Suprapubic skin (tissue), 4 donors: ENCODE measurements around the gene OSMR. TPM values are rescaled to one million over a fixed set of nuclear protein-coding genes. Genes with fewer than 3 reads are reported as not detected.

Experiments
- DNase-seq, 2 donors: peaks; one replicate each; pipeline ENCODE4 v3.0.0-alpha.2; 2019; ENCODE audit warnings: low spot score in 2 of 2
- H3K27ac ChIP-seq: fragments of 200-600 bp; sonication (generic); one replicate; pipeline ENCODE4 v1.5.1; 2019
- H3K27me3 ChIP-seq: fragments of 200-600 bp; sonication (generic); one replicate; pipeline ENCODE4 v1.5.1; 2019
- H3K36me3 ChIP-seq: fragments of 200-600 bp; sonication (generic); one replicate; pipeline ENCODE4 v1.5.1; 2019
- H3K4me1 ChIP-seq: fragments of 200-600 bp; sonication (generic); one replicate; pipeline ENCODE4 v1.5.1; 2019
- H3K4me3 ChIP-seq: fragments of 200-600 bp; sonication (generic); one replicate; pipeline ENCODE4 v1.5.1; 2019; ENCODE audit warnings: mild to moderate bottlenecking
- H3K9me3 ChIP-seq: fragments of 200-600 bp; sonication (generic); one replicate; pipeline ENCODE4 v1.5.1; 2019
- CTCF ChIP-seq, 2 donors: fragments of 200-600 bp in 1 of 2; fragments of 450-650 bp in 1 of 2; sonication (generic) in 1 of 2; IDR thresholded peaks; one replicate each; pipeline ENCODE4 v1.5.1; 2016 to 2019; ENCODE audit warnings: antibody characterized with exemption in 2 of 2, mild to moderate bottlenecking in 1 of 2, moderate library complexity in 1 of 2
- EP300 ChIP-seq: sonication (generic); formaldehyde crosslinking; IDR thresholded peaks from one replicate; pipeline ENCODE4 v1.6.1; 2017; ENCODE audit warnings: antibody characterized with exemption
- POLR2A ChIP-seq, 2 donors: fragments of 450-650 bp; IDR thresholded peaks; one replicate each; pipeline ENCODE4 v1.6.1; 2017; ENCODE audit warnings: antibody characterized with exemption in 2 of 2, mild to moderate bottlenecking in 2 of 2, moderate library complexity in 2 of 2
- POLR2AphosphoS5 ChIP-seq, 3 donors: sonication (generic); formaldehyde crosslinking; IDR thresholded peaks; one replicate each; pipeline ENCODE4 v1.6.1; 2017; ENCODE audit warnings: antibody characterized with exemption in 3 of 3
- WGBS: methylation state at CpG from one replicate; pipeline ENCODE4 v1.1.5; 2018; 5-methylcytosine and 5-hydroxymethylcytosine counted together
- total RNA-seq, 4 donors: library from RNA; depleted of rRNA; stranded (reverse); fragments of >200 nt; gene quantifications; one replicate each; pipeline ENCODE4 v1.1.0, GENCODE V29; 2016

The OSMR gene
- total RNA-seq, 4 donors from 2014 or later, result 20.0 to 44.3 (median 22.0) TPM

- Histone ChIP-seq H3K4me1 (no peaks in the 10 kb centered on the region), H3K9me3 (peaks cover 12% of the 10 kb centered on the region), H3K36me3 (peaks cover 20% of the 10 kb centered on the region), H3K4me3 (no peak overlapping the region), H3K27ac (no peak overlapping the region), H3K27me3 (no peaks in the 10 kb centered on the region)
- WGBS, result 94% methylated on average over 3 of the region's 3 CpGs
- DNase-seq, result no peak
- TF ChIP-seq EP300, result no peak
- no peak for TF ChIP-seq POLR2AphosphoS5 (IDR thresholded peaks at IDR 0.05)
- TF ChIP-seq CTCF (IDR thresholded peaks at IDR 0.05), result no peak
- TF ChIP-seq POLR2A (IDR thresholded peaks at IDR 0.05), result no peak
Measured at GRCh38 chr5:38896760-38897159, 50.9 kb downstream of the OSMR start.

- no peaks in the 10 kb centered on the region for H3K4me1 ChIP-seq
- TF ChIP-seq POLR2A (IDR thresholded peaks at IDR 0.05), result no peak
- no peak for TF ChIP-seq EP300
- no peak for TF ChIP-seq POLR2AphosphoS5 (IDR thresholded peaks at IDR 0.05)
- no peak for TF ChIP-seq CTCF (IDR thresholded peaks at IDR 0.05)
- peaks cover 12% of the 10 kb centered on the region for H3K9me3 ChIP-seq
- H3K27ac ChIP-seq, result no peak overlapping the region
- WGBS, result 77% methylated on average over 5 of the region's 5 CpGs
- no peaks in the 10 kb centered on the region for H3K27me3 ChIP-seq
- no peak for DNase-seq
- H3K36me3 ChIP-seq, result peaks cover 46% of the 10 kb centered on the region
- H3K4me3 ChIP-seq, result no peak overlapping the region
Measured at GRCh38 chr5:38899936-38900335, 54.1 kb downstream of the OSMR start.

GRCh38 chr5:38905516-38905915 lies 59.7 kb downstream of the OSMR start:
- peaks cover 53% of the 10 kb centered on the region for H3K36me3 ChIP-seq
- TF ChIP-seq POLR2AphosphoS5 (IDR thresholded peaks at IDR 0.05) (no peak), EP300 (no peak), POLR2A (IDR thresholded peaks at IDR 0.05) (no peak), CTCF (IDR thresholded peaks at IDR 0.05) (no peak)
- H3K27ac ChIP-seq, result no peak overlapping the region
- 59% methylated on average over 4 of the region's 4 CpGs for WGBS
- DNase-seq, result no peak
- no peaks in the 10 kb centered on the region for H3K27me3 ChIP-seq
- H3K4me3 ChIP-seq, result no peak overlapping the region
- H3K4me1 ChIP-seq, result no peaks in the 10 kb centered on the region
- H3K9me3 ChIP-seq, result no peaks in the 10 kb centered on the region

- no peaks in the 10 kb centered on the region for H3K27me3 ChIP-seq
- H3K36me3 ChIP-seq, result peaks cover 46% of the 10 kb centered on the region
- TF ChIP-seq CTCF (IDR thresholded peaks at IDR 0.05), result no peak
- no peak for TF ChIP-seq POLR2AphosphoS5 (IDR thresholded peaks at IDR 0.05)
- no peaks in the 10 kb centered on the region for H3K9me3 ChIP-seq
- H3K27ac ChIP-seq, result no peak overlapping the region
- H3K4me1 ChIP-seq, result no peaks in the 10 kb centered on the region
- no peak overlapping the region for H3K4me3 ChIP-seq
- DNase-seq, result no peak
Measured at GRCh38 chr5:38906503-38906902, 60.7 kb downstream of the OSMR start.

- no peak overlapping the region for H3K27ac ChIP-seq
- no peaks in the 10 kb centered on the region for H3K27me3 ChIP-seq
- no peaks in the 10 kb centered on the region for H3K4me1 ChIP-seq
- peaks cover 22% of the 10 kb centered on the region for H3K36me3 ChIP-seq
- DNase-seq, result no peak
- TF ChIP-seq CTCF (IDR thresholded peaks at IDR 0.05) (no peak), EP300 (no peak), POLR2AphosphoS5 (IDR thresholded peaks at IDR 0.05) (no peak), POLR2A (IDR thresholded peaks at IDR 0.05) (no peak)
- H3K4me3 ChIP-seq, result no peak overlapping the region
- H3K9me3 ChIP-seq, result no peaks in the 10 kb centered on the region
- 94% methylated on average over 3 of the region's 3 CpGs for WGBS
Measured at GRCh38 chr5:38911933-38912332, 66.1 kb downstream of the OSMR start.
